H1 (cell line): ENCODE measurements around the gene CTNNA3.

Source experiments
- ATF2 ChIP-seq: IDR thresholded peaks from 2 replicates; pipeline ENCODE4 v1.6.1; 2012; ENCODE audit warnings: low read length, inconsistent platforms
- CBX5 ChIP-seq: fragments of 300-800, 300-1000 bp; sonication (generic); IDR thresholded peaks from 2 replicates; pipeline ENCODE4 v1.7.1; 2016; ENCODE audit warnings: antibody characterized with exemption, low read length, low read depth
- CEBPB ChIP-seq: IDR thresholded peaks from 2 replicates; pipeline ENCODE4 v1.6.1; 2012; ENCODE audit warnings: low read depth, low read length
- CTCF ChIP-seq, 3 experiments: IDR thresholded peaks; 1 replicate in 2 of 3; 2 replicates in 1 of 3; pipeline versions ENCODE4 v1.5.1 to v1.6.1; 2011; ENCODE audit warnings: low read length in 3 of 3, mild to moderate bottlenecking in 3 of 3, inconsistent platforms in 2 of 3, low read depth in 1 of 3, moderate library complexity in 1 of 3; ENCODE audit not compliant: insufficient read depth in 1 of 3; ENCODE audit errors: control extremely low read depth in 1 of 3
- EZH2 ChIP-seq: fragments of 200-600 bp; sonication (generic); IDR thresholded peaks from 2 replicates; pipeline ENCODE4 v1.7.1; 2012; ENCODE audit warnings: low read depth, mild to moderate bottlenecking, moderate library complexity, low read length, inconsistent platforms; ENCODE audit not compliant: severe bottlenecking
- GABPA ChIP-seq: IDR thresholded peaks from 2 replicates; pipeline ENCODE4 v1.6.1; 2011; ENCODE audit warnings: mild to moderate bottlenecking, low read length, moderate library complexity, borderline replicate concordance; ENCODE audit not compliant: insufficient read depth
- JUN ChIP-seq: IDR thresholded peaks from 2 replicates; pipeline ENCODE4 v1.6.1; 2011; ENCODE audit warnings: low read depth, mild to moderate bottlenecking, improper control_type of control experiment, low read length
- NRF1 ChIP-seq: IDR thresholded peaks from 2 replicates; pipeline ENCODE4 v1.6.1; 2011; ENCODE audit warnings: mild to moderate bottlenecking, low read depth, low read length, improper control_type of control experiment
- POLR2A ChIP-seq, 2 experiments: IDR thresholded peaks; 1 replicate in 1 of 2; 2 replicates in 1 of 2; pipeline ENCODE4 v1.6.1; 2011; ENCODE audit warnings: low read depth in 2 of 2, low read length in 2 of 2, mild to moderate bottlenecking in 2 of 2; ENCODE audit errors: control extremely low read depth in 1 of 2
- POLR2AphosphoS5 ChIP-seq: IDR thresholded peaks from 2 replicates; pipeline ENCODE4 v1.6.1; 2011; ENCODE audit warnings: low read depth, low read length
- TAF1 ChIP-seq: IDR thresholded peaks from 2 replicates; pipeline ENCODE4 v1.6.1; 2011; ENCODE audit warnings: mild to moderate bottlenecking, low read depth, low read length
- TCF12 ChIP-seq: IDR thresholded peaks from 2 replicates; pipeline ENCODE4 v1.6.1; 2011; ENCODE audit warnings: low read depth, mild to moderate bottlenecking, low read length

GRCh38 chr10:66916030-66916429 is 780.0 kb downstream of the CTNNA3 start:
- TF ChIP-seq CBX5 (no peak), POLR2AphosphoS5 (no peak), ATF2 (no peak), POLR2A (IDR thresholded peaks at IDR 0.05; ENCODE audit: control extremely low read depth in 1 of 2, low read depth in 2 of 2, low read length in 2 of 2) (no peak), TAF1 (no peak), TCF12 (no peak), CTCF (IDR thresholded peaks at IDR 0.05; ENCODE audit: control extremely low read depth in 1 of 3, insufficient read depth in 1 of 3, low read depth in 1 of 3, low read length in 3 of 3) (no peak), CEBPB (no peak), GABPA (no peak), NRF1 (no peak), JUN (no peak), EZH2 (no peak)
